Activated T-cell treated with anti-CD3 and anti-CD28 coated beads, Interleukin-2, amount 50 U/mL, for 1 hour (primary cell): ENCODE results near the gene HK3.

Experiments
- DNase-seq: peaks from one replicate; pipeline ENCODE4 v3.0.0-alpha.2; 2020

HK3 gene

GRCh38 chr5:176868126-176868525, 31.0 kb downstream of the HK3 start:
- no peak for DNase-seq

GRCh38 chr5:176866707-176867310, 32.3 kb downstream of the HK3 start:
- DNase-seq, result no peak

- no peak for DNase-seq
Observed at GRCh38 chr5:176865964-176866363, 33.2 kb downstream of the HK3 start.

GRCh38 chr5:176864755-176865154, 34.4 kb downstream of the HK3 start:
- no peak for DNase-seq

- DNase-seq, result no peak
Observed at GRCh38 chr5:176863765-176864098, 35.4 kb downstream of the HK3 start.

GRCh38 chr5:176863041-176863764, 35.9 kb downstream of the HK3 start:
- no peak for DNase-seq

- no peak for DNase-seq
Observed at GRCh38 chr5:176862330-176862995, 36.7 kb downstream of the HK3 start.

GRCh38 chr5:176861276-176861675, 37.9 kb downstream of the HK3 start:
- DNase-seq, result no peak

- no peak for DNase-seq
Observed at GRCh38 chr5:176860381-176860780, 38.8 kb downstream of the HK3 start.

- no peak for DNase-seq
Observed at GRCh38 chr5:176859916-176860315, 39.2 kb downstream of the HK3 start.

- DNase-seq, result no peak
Observed at GRCh38 chr5:176857894-176858273, 41.3 kb downstream of the HK3 start.

GRCh38 chr5:176857216-176857893, 41.8 kb downstream of the HK3 start:
- DNase-seq, result no peak

- DNase-seq, result no peak
Observed at GRCh38 chr5:176856746-176857145, 42.4 kb downstream of the HK3 start.

GRCh38 chr5:176855598-176855997, 43.5 kb downstream of the HK3 start:
- no peak for DNase-seq

GRCh38 chr5:176854164-176854563, 45.0 kb downstream of the HK3 start:
- DNase-seq, result no peak

GRCh38 chr5:176853151-176853778, 45.9 kb downstream of the HK3 start:
- no peak for DNase-seq

GRCh38 chr5:176851871-176852658, 47.1 kb downstream of the HK3 start:
- DNase-seq, result no peak

GRCh38 chr5:176851380-176851779, 47.8 kb downstream of the HK3 start:
- no peak for DNase-seq

GRCh38 chr5:176850371-176851245, 48.5 kb downstream of the HK3 start:
- DNase-seq, result no peak

- DNase-seq, result no peak
Observed at GRCh38 chr5:176849611-176850227, 49.4 kb downstream of the HK3 start.

GRCh38 chr5:176848651-176849050, 50.5 kb downstream of the HK3 start:
- DNase-seq, result no peak
